Activated naive CD4-positive, alpha-beta T cell treated with anti-CD3 and anti-CD28 coated beads for 36 hours (primary cell): ENCODE results near the gene BARD1. TPM values are rescaled to one million over a fixed set of nuclear protein-coding genes. Genes with fewer than 3 reads are reported as not detected.
"Not testable (repeated sequence)": the region's sequence is repeated elsewhere in the genome, so short reads cannot be mapped to it uniquely, and the experiment has no call there.

Source experiments
- CTCF ChIA-PET: fragments of 350-600 bp; sonication (Branson Sonifier 250); formaldehyde crosslinking; loops from one replicate; lab custom pipeline; 2021; ENCODE audit warnings: antibody characterized with exemption; lab: Charles Lee
- DNase-seq: peaks from one replicate; pipeline ENCODE4 v3.0.0-alpha.2; 2020
- H3K27ac Mint-ChIP-seq: one replicate; pipeline ENCODE4 v1.8.0; 2021; ENCODE audit warnings: mild to moderate bottlenecking, mixed read lengths
- H3K27me3 Mint-ChIP-seq: one replicate; pipeline ENCODE4 v1.8.0; 2021; ENCODE audit warnings: low read depth, mixed read lengths
- H3K36me3 Mint-ChIP-seq: one replicate; pipeline ENCODE4 v1.8.0; 2021; ENCODE audit warnings: low read depth, mixed read lengths
- H3K4me1 Mint-ChIP-seq: one replicate; pipeline ENCODE4 v1.8.0; 2021; ENCODE audit warnings: low read depth, mixed read lengths
- H3K4me3 Mint-ChIP-seq: one replicate; pipeline ENCODE4 v1.8.0; 2021; ENCODE audit warnings: mild to moderate bottlenecking, moderate library complexity, mixed read lengths
- H3K9me3 Mint-ChIP-seq: one replicate; pipeline ENCODE4 v1.8.0; 2021; ENCODE audit warnings: mixed read lengths
- intact Hi-C: fragments of 100-400 bp; cut with micrococcal nuclease; formaldehyde crosslinking; loops from one replicate; pipeline ENCODE4 v1.15.1; 2023
- total RNA-seq, 2 experiments: library from RNA; stranded (reverse); gene quantifications; one replicate each; pipeline ENCODE4 v1.2.3, GENCODE V29; 2021

The BARD1 gene
- total RNA-seq, 2 experiments from 2014 or later = 24.5 to 25.6 TPM

DNA sequence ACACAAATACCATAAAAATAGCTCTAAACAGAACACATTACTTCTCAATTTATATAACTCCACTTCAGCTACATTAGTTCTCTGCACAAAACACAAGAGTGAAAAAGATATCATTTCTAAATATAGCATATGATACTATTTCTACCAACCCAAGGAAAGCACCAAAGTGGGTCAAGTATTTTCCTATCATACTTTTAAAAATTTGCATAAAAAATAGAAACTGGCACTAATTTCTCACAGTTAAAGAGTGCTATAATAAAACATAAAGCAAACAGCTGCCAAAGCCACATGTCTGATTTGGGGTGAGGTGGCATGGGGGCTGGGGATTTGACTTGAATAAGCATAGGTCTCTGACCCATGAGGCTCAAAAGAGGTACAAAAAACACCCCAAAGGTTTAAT is 61.5 kb downstream of the BARD1 start:
- intact Hi-C loops = no loop called here
- H3K4me3 Mint-ChIP-seq = no peak overlapping the region
- DNase-seq = no peak
- no peaks in the 10 kb centered on the region for H3K27me3 Mint-ChIP-seq
- CTCF ChIA-PET = no interaction called here
- H3K4me1 Mint-ChIP-seq = no peaks in the 10 kb centered on the region
- no peak overlapping the region for H3K27ac Mint-ChIP-seq
- peaks cover 56% of the 10 kb centered on the region for H3K36me3 Mint-ChIP-seq
- no peaks in the 10 kb centered on the region for H3K9me3 Mint-ChIP-seq

DNA sequence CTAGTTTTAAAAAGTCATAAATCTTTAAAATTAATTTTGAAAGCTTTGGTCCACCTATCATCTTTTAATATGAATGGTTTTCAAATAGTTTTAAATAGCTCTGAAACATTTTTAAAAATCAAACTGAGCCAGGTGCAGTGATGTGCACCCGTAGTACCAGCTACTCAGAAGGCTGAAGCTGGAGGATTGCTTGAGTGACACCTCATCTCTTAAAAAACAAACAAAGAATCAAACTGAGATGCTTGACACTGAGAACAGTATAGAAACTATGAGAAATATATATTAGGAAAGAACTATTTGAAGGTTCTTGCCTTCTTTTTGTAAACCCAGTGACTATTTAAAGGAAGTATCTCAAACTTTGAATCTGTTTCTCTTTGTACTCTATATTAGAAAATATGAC is 67.4 kb downstream of the BARD1 start:
- peaks cover 41% of the 10 kb centered on the region for H3K36me3 Mint-ChIP-seq
- intact Hi-C loops = no loop called here
- peaks cover 5% of the 10 kb centered on the region for H3K4me1 Mint-ChIP-seq
- no peak overlapping the region for H3K4me3 Mint-ChIP-seq
- no peak overlapping the region for H3K27ac Mint-ChIP-seq
- H3K27me3 Mint-ChIP-seq = no peaks in the 10 kb centered on the region
- no peaks in the 10 kb centered on the region for H3K9me3 Mint-ChIP-seq
- CTCF ChIA-PET = no interaction called here
- DNase-seq = no peak

DNA sequence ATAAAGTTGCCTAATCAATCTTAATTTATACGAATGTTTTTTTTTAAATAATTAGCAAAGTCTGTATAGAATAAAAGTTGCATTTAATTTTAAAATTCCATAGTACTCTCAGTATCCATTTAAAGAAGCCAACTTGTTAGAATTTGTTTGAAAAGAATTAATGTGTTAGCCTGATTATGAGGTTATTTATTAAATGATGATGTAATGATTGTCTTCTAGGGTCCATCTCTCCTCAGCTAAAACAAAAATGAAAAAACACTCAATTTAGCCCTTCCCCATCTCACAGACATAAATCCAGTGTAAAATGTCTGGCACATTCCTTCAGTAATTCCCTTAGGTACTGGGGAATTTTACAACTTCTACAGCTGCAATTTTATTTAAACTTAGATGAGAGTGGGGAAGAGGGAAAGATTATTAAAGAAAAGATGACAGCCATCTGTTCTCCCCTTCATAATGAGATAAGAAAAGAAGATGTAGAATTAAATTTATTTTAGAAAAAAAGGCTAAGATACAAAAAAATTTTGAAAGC is 68.6 kb downstream of the BARD1 start:
- intact Hi-C loops = no loop called here
- Mint-ChIP-seq H3K27me3 (no peaks in the 10 kb centered on the region), H3K4me1 (peaks cover 5% of the 10 kb centered on the region), H3K36me3 (peaks cover 36% of the 10 kb centered on the region), H3K9me3 (no peaks in the 10 kb centered on the region), H3K27ac (no peak overlapping the region), H3K4me3 (no peak overlapping the region)
- CTCF ChIA-PET = no interaction called here
- no peak for DNase-seq

DNA sequence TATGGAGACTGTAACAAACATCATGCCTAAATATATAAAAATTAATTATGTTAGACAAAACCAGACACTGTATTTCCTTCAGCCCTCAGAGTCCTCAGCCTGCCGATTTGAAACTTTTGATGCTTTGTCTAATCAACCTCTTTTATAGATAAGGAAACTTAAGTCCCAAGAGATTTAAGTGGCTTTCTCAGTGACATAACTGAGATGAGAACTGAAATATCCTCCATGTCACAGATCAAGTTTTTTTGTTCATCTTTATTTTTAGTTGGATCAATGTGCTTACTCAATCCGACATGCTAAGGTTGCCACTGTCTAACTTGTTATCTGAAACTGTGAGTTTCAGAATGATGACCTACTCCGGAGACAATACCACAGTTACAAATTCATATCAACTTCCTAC is 72.3 kb downstream of the BARD1 start:
- CTCF ChIA-PET = no interaction called here
- DNase-seq = no peak
- intact Hi-C loops = no loop called here
- H3K27ac Mint-ChIP-seq = no peak overlapping the region
- H3K4me1 Mint-ChIP-seq = peaks cover 5% of the 10 kb centered on the region
- H3K36me3 Mint-ChIP-seq = peaks cover 18% of the 10 kb centered on the region
- H3K9me3 Mint-ChIP-seq = no peaks in the 10 kb centered on the region
- no peak overlapping the region for H3K4me3 Mint-ChIP-seq
- no peaks in the 10 kb centered on the region for H3K27me3 Mint-ChIP-seq

DNA sequence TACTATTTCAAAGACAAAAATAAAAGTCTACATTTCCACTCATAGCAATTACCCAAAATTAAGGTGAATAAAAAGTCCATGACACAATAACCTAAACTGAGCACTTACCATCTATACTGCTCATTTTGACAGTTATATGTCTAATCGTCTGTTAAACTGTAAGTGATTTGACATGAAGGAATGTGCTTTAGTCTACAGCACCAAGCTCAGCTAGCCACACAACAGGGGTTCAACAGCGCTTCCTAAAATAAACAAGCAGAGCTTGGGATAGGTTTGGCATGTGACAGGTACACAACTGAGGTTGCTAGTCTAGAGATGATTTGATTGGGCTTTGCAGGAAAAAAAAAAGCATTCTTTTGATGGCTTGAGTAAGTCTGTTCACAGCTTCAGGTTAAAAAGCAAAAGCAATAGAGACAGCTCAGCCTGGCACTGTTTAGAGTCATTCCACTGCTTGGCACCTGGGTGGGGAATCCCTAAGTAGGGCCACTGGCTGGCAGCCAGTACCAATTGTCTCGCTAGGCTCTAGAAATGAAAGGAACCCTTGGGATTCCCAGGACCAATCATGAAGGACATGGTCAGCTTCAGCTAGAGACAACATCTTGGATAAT is 78.6 kb downstream of the BARD1 start:
- peaks cover 30% of the 10 kb centered on the region for H3K36me3 Mint-ChIP-seq
- no peak overlapping the region for H3K27ac Mint-ChIP-seq
- intact Hi-C loops = loop anchor here (5.0 kb wide), 1 partner anchor 76 kb away; the partner anchor contains the start of gene BARD1
- DNase-seq = peak; percentile 13
- H3K4me1 Mint-ChIP-seq = no peaks in the 10 kb centered on the region
- H3K4me3 Mint-ChIP-seq = no peak overlapping the region
- H3K9me3 Mint-ChIP-seq = no peaks in the 10 kb centered on the region
- H3K27me3 Mint-ChIP-seq = no peaks in the 10 kb centered on the region
- CTCF ChIA-PET = no interaction called here

DNA sequence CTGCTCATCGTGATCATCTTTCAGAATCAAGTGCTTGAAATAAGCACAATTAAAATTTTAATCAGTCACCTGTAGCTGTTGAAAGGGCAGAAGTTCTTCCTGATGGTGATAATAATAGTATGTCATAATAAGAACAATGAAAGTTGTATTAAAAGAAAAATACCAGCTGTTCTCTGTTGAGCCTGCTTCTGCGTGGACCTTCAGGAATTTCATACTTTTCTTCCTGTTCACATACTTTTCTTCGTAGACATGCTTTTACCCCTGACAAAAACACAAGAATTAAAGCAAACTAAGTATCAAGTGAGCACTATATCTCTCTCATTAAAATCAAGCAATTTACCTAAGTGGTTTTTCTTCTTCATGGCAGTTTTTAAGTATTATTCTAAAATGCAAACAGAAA is 79.2 kb downstream of the BARD1 start:
- Mint-ChIP-seq H3K9me3 (no peaks in the 10 kb centered on the region), H3K27ac (no peak overlapping the region), H3K4me1 (no peaks in the 10 kb centered on the region), H3K27me3 (no peaks in the 10 kb centered on the region), H3K4me3 (no peak overlapping the region), H3K36me3 (peaks cover 33% of the 10 kb centered on the region)
- intact Hi-C loops = loop anchor here (5.0 kb wide), 1 partner anchor 77 kb away; the partner anchor contains the start of gene BARD1
- DNase-seq = no peak
- CTCF ChIA-PET = interaction anchor here (0.6 kb wide), 1 partner anchor 407 kb away, joined by 6 read pairs; no protein-coding TSS in a partner anchor

DNA sequence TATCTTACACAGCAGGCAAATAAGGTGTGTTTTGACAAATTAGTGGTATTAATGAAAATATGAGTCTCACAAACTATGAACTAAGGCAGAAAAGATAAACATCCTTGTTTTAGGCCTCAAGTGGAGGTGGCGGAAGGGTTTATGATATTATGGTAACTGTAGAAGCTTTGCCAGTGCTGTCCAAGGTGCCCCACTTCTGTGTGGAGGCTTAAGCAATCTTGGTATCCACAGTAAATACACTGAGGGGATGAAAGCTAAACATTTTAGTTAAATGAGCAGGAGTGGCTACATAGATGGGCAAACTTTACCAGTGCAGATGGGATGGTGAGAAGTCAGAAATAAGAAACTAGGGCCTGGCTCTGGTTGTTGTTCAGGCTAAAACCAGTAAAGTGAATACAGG is 84.7 kb downstream of the BARD1 start:
- Mint-ChIP-seq H3K4me3 (no peak overlapping the region), H3K36me3 (peaks cover 42% of the 10 kb centered on the region), H3K9me3 (peaks cover 14% of the 10 kb centered on the region), H3K27me3 (no peaks in the 10 kb centered on the region), H3K27ac (no peak overlapping the region), H3K4me1 (no peaks in the 10 kb centered on the region)
- CTCF ChIA-PET = no interaction called here
- DNase-seq = no peak
- intact Hi-C loops = no loop called here

DNA sequence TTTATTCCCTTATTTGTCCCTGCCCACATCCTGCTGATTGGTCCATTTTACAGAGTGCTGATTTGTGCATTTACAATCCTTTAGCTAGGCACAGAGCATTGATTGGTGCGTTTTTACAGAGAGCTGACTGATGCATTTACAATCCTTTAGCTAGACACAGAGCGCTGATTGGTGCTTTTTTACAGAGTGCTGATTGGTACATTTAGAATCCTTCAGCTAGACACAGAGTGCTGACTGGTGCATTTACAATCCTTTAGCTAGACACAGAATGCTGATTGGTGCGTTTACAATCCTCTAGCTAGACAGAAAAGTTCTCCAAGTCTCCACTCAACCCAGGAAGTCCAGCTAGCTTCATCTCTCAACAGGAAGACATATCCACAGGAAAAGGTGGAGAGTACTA is 91.6 kb downstream of the BARD1 start:
- Mint-ChIP-seq H3K36me3 (peaks cover 40% of the 10 kb centered on the region), H3K9me3 (peaks cover 14% of the 10 kb centered on the region)
- H3K4me3 Mint-ChIP-seq, H3K27me3 Mint-ChIP-seq, H3K27ac Mint-ChIP-seq, CTCF ChIA-PET, intact Hi-C loops, DNase-seq, H3K4me1 Mint-ChIP-seq: not testable (repeated sequence)

DNA sequence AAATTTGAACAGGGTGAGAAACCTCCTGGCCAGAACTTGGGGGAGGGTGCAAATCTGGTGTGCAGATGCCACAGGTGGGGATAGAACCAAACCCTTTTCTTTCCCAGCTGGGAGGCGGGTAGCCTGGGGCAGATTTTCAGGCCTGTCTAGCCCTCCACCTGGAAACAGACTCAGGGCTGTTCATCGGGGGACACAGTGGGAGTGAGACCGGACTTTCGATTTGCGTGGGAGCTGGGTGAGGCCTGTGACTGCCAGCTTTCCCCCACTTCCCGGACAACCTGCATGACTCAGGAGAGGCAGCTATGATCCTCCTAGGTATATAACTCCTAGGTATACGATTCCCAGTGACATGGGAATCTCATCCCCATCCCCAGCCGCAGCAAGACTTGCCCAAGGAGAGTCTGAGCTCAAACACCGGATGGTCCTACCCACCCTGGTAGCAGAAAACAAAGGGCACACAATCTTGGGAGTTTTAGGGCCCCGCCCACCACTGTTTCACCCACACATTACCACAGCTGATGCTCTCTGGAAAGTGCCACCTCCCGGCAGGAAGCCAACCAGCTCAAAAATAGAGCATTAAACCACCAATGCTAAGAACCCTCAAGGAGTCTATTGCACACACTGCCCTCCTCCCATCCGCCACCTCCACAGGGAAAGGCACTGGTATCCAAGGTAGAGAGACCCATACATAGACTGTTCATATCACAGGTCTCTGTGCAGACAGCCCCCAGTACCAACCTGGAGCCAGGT is 92.5 kb downstream of the BARD1 start:
- intact Hi-C loops = no loop called here
- Mint-ChIP-seq H3K4me1 (peaks cover 2% of the 10 kb centered on the region), H3K27ac (no peak overlapping the region), H3K27me3 (no peaks in the 10 kb centered on the region), H3K9me3 (peaks cover 13% of the 10 kb centered on the region), H3K36me3 (peaks cover 40% of the 10 kb centered on the region), H3K4me3 (no peak overlapping the region)
- no peak for DNase-seq
- CTCF ChIA-PET = no interaction called here

DNA sequence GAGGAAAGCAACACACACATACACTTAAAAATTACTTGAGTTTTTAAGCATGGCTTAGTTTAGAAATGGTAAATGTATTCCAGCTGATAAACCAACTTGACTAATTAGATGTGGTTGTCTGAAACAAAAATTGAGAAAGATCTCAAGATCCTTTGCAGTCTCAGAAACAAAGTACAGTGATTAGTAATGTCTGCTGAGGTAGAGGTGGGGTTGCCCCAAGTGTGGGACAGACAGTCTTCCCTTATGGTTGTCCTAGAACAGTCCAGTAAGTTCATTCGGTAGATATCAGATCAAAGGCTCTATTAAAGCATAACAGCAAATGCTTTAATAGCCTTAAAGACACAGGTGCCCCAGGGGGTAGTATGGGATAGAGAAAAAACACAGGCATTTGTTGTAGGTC is 94.5 kb downstream of the BARD1 start:
- Mint-ChIP-seq H3K27me3 (no peaks in the 10 kb centered on the region), H3K4me1 (peaks cover 2% of the 10 kb centered on the region), H3K36me3 (peaks cover 29% of the 10 kb centered on the region), H3K27ac (no peak overlapping the region), H3K4me3 (no peak overlapping the region), H3K9me3 (no peaks in the 10 kb centered on the region)
- DNase-seq = no peak
- CTCF ChIA-PET = no interaction called here
- intact Hi-C loops = no loop called here

DNA sequence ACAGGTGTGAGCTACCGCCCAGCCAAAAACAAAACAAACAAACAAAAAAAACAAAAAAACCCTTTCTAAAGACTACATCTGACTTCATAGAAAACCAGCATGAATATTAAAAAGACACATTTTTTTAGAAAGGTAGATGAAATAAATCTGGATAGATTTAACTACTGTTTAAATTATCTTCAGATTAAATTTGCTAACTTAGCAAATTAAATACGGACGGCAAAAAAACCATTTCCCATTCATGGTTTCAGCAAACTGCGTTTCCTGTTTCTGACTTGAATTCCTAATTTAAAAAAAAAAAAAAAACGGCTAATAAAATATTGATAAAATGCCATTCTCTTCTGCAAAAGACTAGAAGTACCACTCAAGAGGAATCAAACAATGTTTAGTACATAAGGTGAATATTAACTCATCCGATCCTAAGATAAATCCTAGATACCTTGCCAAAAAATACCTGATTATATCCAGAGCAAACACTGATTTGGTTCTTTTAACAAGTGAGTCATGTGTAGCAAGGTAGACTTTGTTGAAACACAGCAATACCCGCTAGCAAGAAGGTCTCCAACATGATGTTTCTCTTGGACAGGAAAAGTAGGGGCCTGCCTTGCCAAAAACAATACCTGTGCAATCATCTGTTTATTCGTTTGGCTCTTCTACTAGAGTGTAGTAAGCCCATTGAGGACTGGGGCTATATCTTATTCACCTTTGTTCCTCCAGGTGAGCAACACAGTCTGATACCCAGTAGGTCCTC is 96.2 kb downstream of the BARD1 start:
- Mint-ChIP-seq H3K36me3 (peaks cover 19% of the 10 kb centered on the region), H3K27me3 (no peaks in the 10 kb centered on the region), H3K4me3 (no peak overlapping the region), H3K4me1 (peaks cover 2% of the 10 kb centered on the region), H3K9me3 (no peaks in the 10 kb centered on the region), H3K27ac (no peak overlapping the region)
- CTCF ChIA-PET = no interaction called here
- DNase-seq = no peak
- intact Hi-C loops = no loop called here

DNA sequence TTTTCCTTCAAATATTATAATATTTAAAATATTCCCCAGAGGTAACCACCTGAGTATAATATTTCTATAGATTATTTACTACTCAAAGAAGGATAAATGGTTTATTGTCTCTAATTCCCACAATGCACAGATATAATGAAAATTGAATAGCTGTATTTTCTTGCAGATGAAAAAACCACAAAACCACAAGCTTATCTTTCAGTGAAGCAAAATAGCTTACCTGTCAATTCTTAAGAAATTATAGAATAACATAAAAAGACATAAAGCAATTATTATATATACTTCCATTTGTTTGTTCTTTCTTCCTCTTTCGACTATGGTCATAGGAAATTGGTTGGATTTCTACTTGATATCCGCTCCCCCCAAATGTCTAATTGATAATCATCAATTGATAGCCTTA is 98.8 kb downstream of the BARD1 start:
- Mint-ChIP-seq H3K36me3 (no peaks in the 10 kb centered on the region), H3K27ac (no peak overlapping the region), H3K27me3 (no peaks in the 10 kb centered on the region), H3K4me1 (no peaks in the 10 kb centered on the region), H3K9me3 (no peaks in the 10 kb centered on the region), H3K4me3 (no peak overlapping the region)
- intact Hi-C loops = no loop called here
- no peak for DNase-seq
- CTCF ChIA-PET = no interaction called here
